ENCODE measurements around the gene HPCAL1. TPM values are rescaled to one million over a fixed set of nuclear protein-coding genes. Genes with fewer than 3 reads are reported as not detected.

Gene HPCAL1
- total RNA-seq, 1 donor from 2014 or later, result 160 TPM

DNA sequence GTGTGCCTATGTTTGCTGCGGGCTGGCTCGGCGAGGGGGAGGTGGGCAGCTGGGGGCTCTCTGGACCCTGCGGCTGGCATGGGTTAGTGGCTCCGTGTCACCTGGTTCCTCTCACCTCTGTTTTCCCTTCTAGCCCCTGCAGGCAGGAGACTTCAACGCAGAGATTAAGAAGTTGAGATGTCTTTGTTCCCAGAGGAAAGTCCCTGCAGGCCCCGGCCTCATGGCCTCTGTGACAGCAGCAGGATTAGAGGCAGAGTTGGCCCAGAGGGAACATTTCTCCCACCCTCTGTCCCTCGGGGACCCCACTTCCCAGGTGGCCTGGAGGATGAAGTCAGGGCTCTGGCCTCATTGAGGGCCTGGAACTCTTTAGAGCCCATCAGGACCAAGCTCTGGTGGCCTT lies 56.5 kb downstream of the HPCAL1 start:
- H3K27ac ChIP-seq, result no peak overlapping the region
- TF ChIP-seq, protein P1, sequence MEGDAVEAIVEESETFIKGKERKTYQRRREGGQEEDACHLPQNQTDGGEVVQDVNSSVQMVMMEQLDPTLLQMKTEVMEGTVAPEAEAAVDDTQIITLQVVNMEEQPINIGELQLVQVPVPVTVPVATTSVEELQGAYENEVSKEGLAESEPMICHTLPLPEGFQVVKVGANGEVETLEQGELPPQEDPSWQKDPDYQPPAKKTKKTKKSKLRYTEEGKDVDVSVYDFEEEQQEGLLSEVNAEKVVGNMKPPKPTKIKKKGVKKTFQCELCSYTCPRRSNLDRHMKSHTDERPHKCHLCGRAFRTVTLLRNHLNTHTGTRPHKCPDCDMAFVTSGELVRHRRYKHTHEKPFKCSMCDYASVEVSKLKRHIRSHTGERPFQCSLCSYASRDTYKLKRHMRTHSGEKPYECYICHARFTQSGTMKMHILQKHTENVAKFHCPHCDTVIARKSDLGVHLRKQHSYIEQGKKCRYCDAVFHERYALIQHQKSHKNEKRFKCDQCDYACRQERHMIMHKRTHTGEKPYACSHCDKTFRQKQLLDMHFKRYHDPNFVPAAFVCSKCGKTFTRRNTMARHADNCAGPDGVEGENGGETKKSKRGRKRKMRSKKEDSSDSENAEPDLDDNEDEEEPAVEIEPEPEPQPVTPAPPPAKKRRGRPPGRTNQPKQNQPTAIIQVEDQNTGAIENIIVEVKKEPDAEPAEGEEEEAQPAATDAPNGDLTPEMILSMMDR (IDR thresholded peaks at IDR 0.05), result no peak
- peaks cover 4% of the 10 kb centered on the region for H3K36me3 ChIP-seq
- intact Hi-C loops (cut with DNase I), result no loop called here
- H3K4me1 ChIP-seq, result peaks cover 17% of the 10 kb centered on the region
- no peaks in the 10 kb centered on the region for H3K9me3 ChIP-seq
- ATAC-seq, result no peak
- no peak overlapping the region for H3K4me3 ChIP-seq
- no peak for DNase-seq
- no peaks in the 10 kb centered on the region for H3K27me3 ChIP-seq

DNA sequence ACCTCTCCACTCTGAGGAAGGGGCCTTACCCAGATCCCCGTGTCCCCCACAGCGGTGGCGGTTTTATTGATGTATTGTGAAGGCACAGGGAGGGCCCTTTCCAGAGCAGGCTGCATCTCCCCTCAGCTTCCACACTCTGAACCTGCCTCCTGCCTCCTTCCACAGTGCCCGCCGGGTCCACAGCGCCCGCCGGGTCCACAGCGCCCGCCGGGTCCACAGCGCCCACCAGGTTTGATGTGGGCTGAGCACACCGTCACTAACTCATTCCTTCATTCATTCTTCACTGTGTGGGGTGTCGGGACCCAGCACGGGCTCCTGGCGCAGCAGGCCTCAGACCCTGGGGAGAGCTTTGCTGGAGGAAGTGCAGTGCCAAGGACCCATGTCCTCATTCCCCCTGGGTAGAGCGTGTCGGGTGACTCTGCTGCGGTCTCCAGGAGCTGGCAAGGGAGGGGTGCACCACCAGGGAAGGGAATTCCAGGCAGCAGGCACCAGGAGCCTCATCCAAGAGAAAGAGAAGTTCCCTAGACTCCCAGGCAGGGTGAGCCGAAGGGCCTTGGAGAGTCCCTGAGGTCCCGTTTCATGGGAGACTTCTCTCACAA lies 57.1 kb downstream of the HPCAL1 start:
- Histone ChIP-seq H3K4me3 (no peak overlapping the region), H3K4me1 (peaks cover 17% of the 10 kb centered on the region), H3K9me3 (no peaks in the 10 kb centered on the region), H3K36me3 (peaks cover 4% of the 10 kb centered on the region), H3K27ac (no peak overlapping the region), H3K27me3 (no peaks in the 10 kb centered on the region)
- TF ChIP-seq, protein P1 (IDR thresholded peaks at IDR 0.05), result no peak
- no peak for ATAC-seq
- intact Hi-C loops (cut with DNase I), result no loop called here
- no peak for DNase-seq

DNA sequence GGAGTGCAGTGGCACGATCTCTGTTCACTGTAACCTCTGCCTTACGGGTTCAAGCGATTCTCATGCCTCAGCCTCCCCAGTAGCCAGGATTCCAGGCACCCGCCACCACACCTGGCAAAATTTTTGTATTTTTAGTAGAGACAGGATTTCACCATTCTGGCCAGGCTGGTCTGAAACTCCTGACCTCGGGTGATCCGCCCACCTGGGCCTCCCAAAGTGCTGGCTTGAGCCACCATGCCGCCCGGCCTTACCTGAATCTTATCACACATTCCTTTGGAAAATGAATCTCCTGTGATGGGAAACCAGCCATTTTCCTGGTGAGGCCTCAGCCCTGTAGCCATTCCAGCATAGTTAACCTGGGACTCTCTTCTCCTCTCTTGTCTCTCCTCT lies 57.8 kb downstream of the HPCAL1 start:
- ATAC-seq (no peak), DNase-seq (no peak)
- Histone ChIP-seq H3K9me3 (no peaks in the 10 kb centered on the region), H3K27ac (no peak overlapping the region), H3K4me3 (no peak overlapping the region), H3K27me3 (no peaks in the 10 kb centered on the region), H3K4me1 (peaks cover 17% of the 10 kb centered on the region), H3K36me3 (peaks cover 4% of the 10 kb centered on the region)
- intact Hi-C loops (cut with DNase I), result no loop called here
- TF ChIP-seq, protein P1 (IDR thresholded peaks at IDR 0.05), result no peak

DNA sequence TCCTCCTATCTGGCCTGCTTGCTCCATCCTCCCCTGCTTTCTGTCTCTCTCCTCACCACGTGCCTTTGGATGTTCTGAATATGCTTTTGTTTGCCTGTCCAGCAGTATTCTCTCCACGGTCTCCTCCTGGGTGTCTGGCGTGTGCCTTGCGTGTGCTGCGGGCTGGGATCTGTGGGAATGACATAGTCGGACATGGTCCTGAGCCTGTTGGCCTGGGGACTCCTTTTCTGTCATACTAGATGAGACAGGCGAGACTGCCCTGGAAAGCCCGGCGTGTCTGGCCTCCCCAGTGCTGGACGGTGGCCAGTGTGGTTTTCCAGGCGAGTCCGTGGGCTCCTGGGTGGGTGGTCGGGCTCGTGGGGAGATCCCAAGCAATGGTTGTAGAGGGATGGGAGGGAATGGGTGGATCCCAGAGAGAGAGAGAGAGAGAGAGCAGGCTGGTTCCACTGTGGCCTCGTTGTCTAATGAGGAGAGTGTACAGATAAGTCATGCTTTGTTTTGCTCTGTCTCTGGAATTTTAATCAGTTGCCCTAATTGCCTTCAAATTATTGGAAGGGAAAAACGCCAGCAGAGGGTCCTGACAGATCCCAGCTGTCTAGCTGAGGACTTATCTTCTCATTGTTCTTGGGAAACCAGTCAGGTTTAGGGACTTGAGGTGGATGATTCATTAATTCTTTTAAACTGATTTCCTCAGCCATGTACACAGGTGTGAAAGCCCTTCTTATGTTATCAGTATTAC lies 58.3 kb downstream of the HPCAL1 start:
- Histone ChIP-seq H3K36me3 (peaks cover 4% of the 10 kb centered on the region), H3K4me1 (peaks cover 16% of the 10 kb centered on the region), H3K27ac (no peak overlapping the region), H3K4me3 (no peak overlapping the region), H3K9me3 (no peaks in the 10 kb centered on the region), H3K27me3 (no peaks in the 10 kb centered on the region)
- ATAC-seq (no peak), DNase-seq (no peak)
- intact Hi-C loops (cut with DNase I), result no loop called here
- TF ChIP-seq, protein P1 (IDR thresholded peaks at IDR 0.05), result no peak

DNA sequence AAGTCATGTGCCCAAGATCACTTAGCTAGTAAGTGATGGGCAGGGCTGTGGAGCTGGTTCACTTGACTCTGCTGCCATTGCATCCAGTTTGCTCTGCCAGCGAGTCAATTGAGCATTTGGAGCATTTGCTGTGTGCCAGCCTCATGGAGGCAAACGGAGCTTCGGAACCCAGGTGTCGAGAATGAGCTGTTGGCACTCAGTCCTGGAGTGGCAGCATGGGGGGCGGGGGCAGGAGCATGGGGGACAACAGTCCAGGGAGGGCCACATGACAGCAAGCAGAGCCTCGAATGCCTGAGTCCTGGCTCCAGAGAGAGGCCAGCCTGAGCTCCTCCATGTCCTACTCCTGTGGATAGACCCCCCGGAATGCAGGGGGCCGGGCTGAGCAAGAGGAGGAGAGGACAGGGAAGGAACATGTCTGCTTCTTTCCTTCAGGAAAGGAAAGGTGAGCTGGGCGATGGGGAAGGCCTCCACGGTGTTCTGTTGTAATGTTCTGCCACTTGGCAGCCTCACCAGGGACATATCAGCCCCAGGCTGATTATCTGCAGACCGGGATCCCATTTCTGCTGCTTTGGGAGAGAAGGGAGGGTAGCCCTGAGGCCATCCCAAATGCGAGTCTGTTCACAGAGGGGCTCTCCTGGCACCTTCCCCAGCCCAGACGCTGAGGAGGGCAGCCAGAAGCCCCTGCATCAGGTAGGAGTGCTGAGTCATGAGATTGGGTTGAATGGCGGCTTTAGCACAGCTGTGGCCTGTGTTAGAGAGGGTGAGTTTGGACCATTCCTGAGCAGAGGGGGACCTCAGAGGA lies 59.6 kb downstream of the HPCAL1 start:
- no peak for ATAC-seq
- no peaks in the 10 kb centered on the region for H3K9me3 ChIP-seq
- peak overlapping the region; percentile 11 for H3K27ac ChIP-seq
- no peak for DNase-seq
- no peaks in the 10 kb centered on the region for H3K27me3 ChIP-seq
- TF ChIP-seq, protein P1 (IDR thresholded peaks at IDR 0.05), result no peak
- H3K4me1 ChIP-seq, result peaks cover 11% of the 10 kb centered on the region
- H3K36me3 ChIP-seq, result peaks cover 4% of the 10 kb centered on the region
- intact Hi-C loops (cut with DNase I), result no loop called here
- H3K4me3 ChIP-seq, result no peak overlapping the region
